GM21515 (cell line): ENCODE measurements around the gene PATL2.
"Not testable (repeated sequence)": the region's sequence is repeated elsewhere in the genome, so short reads cannot be mapped to it uniquely, and the experiment has no call there.

Experiments used
- ATAC-seq: cut with Tn5 transposase; IDR thresholded peaks from one replicate; pipeline ENCODE4 v1.9.1; 2021; ENCODE audit not compliant: unreplicated experiment

Gene PATL2

DNA sequence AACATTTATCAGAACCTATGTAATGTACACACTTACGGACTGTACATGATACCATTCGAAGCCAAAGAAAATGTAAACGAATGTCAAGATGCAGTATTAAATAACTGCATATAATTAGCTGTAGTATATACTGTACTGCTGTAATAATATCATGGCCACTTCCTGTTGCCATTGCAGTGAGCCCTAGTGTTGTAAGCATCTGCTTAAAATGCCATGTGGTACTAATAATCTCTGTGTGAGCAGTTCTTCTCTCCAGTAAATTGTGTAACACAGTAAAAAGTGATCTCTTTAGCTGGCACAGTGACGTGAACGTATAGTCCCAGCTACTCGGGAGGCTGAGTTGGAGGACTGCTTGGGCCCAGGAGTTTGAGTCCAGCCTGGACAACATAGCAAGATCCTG, 56.3 kb downstream of the PATL2 start:
- no peak for ATAC-seq

GRCh38 chr15:44647637-44648036, 63.5 kb downstream of the PATL2 start:
- no peak for ATAC-seq

DNA sequence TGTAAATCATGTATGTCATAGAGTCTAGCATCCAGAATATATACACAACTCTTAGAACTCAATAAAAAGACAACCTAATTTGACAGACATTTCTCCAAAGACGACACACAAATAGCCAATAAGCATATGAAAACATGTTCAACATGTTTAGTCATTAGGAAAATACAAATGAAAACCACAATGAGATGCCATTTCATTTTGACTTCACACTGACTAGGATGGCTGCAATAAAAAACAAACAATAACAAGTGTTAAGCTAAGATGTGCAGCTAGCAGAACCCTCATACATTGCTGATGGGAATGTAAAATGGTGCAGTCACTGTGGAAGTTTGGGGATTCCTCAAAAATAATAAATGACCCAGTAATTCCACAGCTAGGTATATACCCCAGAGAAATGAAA, 64.1 kb downstream of the PATL2 start:
- no peak for ATAC-seq

DNA sequence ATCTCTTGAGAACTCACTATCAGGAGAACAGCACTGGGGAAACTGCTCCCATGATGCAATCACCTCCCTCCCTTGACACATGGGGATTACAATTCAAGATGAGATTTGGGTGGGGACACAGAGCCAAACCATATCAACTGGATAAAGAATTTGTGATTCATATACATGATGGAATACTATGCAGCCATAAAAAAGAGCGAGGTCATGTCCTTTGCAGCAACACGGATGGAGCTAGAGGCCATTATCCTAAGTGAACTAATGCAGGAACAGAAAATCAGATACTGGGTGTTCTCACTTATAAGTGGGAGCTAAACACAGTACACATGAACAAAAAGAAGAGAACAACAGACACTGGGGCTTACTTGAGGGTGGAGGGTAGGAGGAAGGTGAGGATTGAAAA, 64.7 kb downstream of the PATL2 start:
- no peak for ATAC-seq

GRCh38 chr15:44641651-44642050, 69.5 kb downstream of the PATL2 start:
- no peak for ATAC-seq

- no peak for ATAC-seq
These were observed 74.1 kb downstream of the PATL2 start for GRCh38 chr15:44636976-44637375.

- no peak for ATAC-seq
These were observed 77.5 kb downstream of the PATL2 start for GRCh38 chr15:44633603-44634002.

- ATAC-seq, result not testable (repeated sequence)
These were observed 85.8 kb downstream of the PATL2 start for GRCh38 chr15:44625286-44625685.

- no peak for ATAC-seq
These were observed 87.9 kb downstream of the PATL2 start for GRCh38 chr15:44623178-44623577.

DNA sequence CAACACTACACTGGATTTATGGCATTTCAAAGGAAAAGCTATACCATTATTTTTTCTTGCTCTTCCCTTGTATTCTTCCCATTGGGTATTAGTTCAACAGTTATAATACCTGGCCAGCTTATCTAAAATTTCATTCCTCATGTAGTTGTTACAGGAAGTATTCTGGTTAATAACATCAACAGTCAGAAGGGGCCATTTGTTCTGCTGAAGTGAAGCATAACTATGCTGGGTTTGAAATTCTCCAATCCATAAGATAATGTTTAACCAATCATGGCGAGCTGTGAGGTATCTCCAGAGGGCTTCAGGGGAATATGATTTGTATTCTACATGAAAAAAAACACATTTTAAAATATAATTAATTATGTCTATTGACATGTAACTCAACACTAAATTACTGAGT, 91.0 kb downstream of the PATL2 start:
- ATAC-seq, result no peak

- no peak for ATAC-seq
These were observed 94.1 kb downstream of the PATL2 start for GRCh38 chr15:44616974-44617373.
